COR-L47 (cell line): Measurements from ENCODE around the gene IQCN.

Source experiments
- DNase-seq: peaks from one replicate; lab custom pipeline; 2025; lab: John Stamatoyannopoulos, UW

The IQCN gene

DNA sequence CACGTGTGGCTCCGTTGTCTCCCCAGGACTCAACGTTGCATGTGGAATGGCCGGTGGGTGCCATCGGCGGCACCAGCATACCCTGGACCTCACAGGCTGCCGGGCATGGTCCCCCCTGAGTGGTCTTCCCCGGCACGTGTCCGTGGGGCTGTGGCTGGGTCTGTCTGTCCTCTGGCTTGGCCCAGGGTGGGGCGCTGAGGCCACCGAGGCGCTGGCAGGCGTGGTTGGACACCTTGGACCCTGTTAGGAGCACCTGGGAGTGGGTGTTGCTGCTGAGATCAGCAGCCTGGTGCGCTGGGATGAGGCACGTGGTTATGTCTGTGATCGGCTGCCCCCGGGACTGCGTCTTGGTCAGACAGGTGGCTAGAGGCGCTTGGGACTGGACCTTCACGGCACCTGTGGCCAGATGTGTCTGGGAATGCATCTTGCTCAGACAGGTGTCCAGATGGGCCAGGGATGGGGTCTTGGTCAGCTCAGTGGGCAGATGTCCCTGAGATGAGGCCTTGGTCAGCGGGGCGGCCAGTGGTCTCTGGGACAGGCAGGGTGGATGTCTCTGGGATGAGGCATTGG is 9.2 kb downstream of the IQCN start:
- DNase-seq: no peak

DNA sequence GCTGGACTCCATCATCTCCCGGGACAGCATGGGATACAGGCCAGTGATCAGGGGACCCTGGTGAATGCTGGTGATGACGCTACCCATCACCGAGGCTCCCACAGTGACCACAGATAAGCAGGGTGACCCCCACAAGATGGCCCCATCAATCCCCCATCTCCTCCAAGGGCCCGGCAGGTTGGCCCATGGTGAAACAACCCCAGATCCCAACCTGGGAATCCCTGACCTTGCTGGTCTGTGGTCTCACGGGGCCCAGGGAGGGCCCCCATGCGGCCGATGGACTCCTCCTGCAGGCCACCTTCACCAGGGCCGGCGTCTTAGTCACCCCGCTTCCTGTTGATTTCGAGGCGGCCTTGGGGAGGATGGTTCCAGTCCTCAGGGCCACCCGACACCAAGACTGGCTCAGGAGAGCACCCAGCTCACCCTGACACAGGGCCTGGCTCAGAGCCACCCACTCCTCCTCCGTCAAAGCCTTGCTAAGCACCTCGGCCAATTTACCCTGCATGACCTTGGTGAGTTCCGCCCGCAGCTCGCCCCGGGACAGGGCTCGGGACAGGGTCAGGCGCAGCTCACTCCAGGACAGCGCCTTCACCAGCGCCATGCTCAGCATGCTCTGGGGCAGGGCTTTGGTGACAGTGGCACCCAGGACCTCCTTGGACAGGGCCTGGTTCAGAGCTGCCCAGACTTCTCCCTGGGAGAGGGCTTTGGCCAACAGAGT is 10.0 kb downstream of the IQCN start:
- no peak for DNase-seq

DNA sequence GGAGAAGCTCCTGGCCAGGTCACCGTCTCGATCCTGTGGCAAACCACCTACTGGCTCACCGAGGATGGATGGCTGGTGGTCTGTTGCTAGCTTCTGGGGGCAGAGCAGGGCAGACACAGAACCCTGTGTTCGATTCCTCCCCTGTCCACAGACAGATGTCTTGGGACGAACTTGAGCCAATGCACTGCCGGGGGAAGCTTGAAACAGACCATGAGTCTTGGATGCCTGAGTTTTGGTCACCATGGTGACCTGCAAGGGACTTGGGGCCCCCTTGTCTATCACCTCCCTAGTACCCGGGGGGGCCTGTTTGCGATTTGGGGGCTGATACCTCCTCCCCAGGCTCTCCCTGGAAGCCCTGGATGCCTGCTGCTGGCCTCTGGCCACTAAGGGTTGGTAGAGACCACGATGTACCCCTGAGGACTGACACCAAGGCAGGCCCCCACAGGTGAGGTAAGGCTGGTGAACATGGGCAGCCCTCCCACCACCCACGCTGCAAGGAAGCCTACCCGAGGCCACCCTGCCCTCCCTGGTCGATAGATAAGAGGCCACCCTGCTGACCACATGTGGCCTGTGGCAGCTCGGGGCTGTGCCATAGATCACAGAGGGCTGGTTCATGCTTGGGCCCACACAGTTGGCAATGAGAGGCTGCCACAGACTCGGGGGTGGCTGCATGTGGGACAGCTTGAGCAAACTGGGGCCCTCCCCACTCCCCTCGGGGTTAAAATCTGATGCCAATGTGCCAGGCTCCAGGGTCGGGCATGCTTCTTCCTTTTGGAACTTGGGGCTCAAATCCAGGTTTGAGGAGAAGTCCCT is 10.7 kb downstream of the IQCN start:
- no peak for DNase-seq

DNA sequence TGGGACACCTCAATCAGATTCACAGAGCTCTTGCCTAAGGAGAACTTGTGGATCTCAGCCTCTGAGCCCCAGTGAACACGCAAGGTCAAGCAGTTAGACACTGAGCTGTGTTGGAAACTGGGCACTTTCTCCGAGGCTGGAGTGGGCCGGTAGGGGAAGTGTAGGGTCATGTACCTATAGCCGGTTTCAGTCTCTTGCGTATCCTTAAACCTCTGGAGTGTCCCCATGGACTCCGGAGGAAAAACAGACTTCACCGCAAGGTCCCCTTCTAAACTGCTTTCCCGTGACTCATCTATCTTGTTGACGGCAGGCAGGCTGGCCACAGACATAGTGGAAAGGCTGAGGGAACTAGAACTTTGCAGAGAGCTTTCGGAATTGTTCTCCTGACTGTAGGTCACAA is 11.3 kb downstream of the IQCN start:
- DNase-seq: no peak

DNA sequence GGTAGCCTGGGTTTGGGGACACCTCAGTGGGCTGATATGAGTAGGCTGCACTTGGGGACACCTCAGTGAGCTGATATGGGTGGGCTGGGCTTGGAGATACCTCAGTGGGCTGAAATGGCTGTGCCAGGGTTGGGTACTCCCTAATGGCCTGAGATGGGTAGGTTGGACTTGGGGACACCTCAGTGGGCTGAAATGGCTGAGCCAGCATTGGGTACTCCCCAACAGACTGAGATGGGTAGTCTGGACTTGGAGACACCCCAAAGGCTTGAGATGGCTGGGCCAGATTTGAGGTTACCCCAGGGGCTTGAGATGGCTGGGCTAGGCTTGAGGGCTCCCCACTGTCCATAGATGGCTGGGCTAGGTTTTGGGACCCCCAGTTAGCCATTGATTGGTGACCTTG is 12.1 kb downstream of the IQCN start:
- no peak for DNase-seq

DNA sequence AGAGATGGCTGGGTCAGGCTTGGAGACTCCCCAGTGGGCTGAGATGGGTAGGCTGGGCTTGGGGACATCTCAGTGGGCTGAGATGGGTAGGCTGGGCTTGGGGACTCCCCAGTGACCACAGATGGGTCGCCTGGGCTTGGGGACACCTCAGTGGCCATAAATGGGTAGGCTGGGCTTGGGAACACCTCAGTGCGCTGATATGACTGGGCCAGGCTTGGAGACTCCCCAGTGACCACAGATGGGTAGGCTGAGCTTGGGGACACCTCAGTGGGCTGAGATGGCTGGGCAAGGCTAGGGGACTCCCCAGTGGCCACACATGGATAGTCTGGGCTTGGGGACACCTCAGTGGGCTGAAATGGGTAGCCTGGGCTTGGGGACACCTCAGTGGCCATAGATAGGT is 12.8 kb downstream of the IQCN start:
- no peak for DNase-seq

DNA sequence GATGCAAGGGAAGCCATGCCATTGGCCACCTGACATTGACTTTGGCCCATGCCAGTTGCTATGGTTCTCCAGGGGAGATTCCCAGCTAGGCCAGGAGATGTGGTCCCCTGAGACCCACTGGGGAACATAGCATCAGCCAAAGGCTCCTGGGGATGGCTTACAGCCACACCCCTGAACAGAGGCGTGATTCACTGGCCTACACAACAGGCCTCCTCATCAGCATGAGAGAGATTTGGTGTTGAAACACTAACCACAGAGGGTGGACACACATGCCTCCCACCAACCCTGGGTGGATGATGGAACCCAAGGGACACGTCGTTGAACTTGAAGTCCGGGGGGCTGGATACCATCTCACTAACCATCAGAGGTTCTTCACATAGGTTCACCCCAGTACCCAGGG is 14.4 kb downstream of the IQCN start:
- no peak for DNase-seq

DNA sequence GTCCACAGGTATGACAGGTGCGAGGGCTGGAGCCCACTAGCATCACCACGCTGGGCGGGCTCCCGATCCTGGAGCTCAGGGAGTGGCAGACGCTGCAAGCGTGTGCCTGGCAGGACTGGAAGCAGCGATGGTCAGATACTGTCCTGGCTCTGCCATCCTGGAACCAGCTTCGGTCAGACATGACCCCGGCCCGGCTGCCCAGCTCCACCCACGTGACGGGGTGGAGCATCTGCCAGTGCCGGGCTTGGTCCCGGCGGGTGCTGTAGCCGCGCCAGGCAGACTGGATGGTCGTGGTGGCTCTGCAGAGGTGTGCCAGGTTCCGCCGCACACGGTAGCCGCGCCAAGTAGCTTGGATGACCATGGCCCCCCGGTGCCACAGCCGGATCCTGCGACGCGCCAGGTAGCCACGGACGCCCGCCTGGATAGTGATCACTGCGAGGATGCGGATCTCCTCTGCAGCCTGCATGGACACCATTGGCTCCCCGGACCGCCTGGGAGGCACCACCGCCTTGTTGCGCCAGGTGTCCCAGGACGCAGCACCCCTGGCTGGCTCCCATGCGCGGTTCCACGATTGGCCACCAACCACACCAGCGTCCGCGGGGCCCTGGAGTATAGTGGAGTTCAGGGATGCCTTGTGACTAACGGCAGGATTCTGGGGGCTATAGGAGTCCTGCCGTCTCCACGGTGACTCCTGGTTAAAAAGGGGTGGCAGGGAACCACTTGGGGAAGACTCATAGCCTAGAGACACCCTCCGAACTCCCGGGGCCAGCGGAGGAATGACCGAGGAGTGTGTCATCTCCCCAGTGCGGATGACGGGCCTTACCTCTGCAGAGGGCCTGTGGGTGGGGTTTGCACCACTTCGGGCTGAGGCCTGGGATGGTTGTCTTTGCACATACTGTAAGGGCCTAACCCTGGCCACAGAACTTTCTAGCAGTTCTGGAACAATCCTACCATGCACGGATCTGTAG is 16.5 kb downstream of the IQCN start:
- DNase-seq: no peak

DNA sequence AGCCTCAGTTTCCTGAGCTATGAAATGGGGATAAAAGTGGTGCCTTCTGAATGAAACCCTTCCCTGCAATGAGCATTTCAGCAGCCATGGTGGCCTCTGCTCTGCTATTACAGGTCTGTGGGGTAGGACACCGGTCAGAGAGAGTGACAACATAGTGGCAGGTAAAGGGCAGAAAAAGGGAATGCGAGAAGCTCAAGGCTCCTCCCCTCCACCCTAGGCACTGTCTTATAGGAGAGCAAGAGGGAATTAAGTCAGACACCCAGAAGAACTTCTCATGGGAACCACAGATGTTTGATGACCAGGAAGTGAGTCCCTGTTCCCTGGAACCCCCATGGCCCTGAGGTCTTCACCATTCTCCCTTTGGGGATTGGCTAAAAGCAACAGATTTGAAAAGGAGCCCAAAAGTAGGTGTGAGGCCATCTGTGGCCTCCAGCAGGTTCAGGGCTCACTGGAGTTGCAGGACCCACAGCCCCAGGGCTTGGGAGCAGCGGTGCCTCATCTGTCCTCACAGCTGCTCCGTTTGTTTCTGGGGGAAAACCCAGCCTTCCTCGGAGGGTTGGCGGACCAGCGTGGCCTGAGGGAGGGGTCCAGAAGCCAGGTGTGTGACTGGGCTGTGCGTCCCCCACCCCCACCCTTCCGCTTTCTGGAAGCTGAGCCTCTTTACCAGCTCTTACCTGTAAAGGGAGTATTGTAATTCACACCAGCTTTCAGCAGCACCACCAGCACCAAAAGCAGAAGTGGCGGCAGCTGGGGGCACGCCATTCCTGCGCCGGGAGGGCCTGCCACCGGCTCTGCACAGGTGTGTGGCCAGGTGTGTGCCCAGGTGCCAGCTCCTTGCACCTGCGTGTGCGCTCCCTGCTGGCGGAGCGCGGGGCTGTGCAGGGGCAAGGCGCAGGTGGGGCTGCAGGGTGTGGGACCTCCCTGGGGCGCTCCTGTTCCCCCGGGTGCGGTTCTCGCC is 19.4 kb downstream of the IQCN start:
- DNase-seq: peak; percentile 36

DNA sequence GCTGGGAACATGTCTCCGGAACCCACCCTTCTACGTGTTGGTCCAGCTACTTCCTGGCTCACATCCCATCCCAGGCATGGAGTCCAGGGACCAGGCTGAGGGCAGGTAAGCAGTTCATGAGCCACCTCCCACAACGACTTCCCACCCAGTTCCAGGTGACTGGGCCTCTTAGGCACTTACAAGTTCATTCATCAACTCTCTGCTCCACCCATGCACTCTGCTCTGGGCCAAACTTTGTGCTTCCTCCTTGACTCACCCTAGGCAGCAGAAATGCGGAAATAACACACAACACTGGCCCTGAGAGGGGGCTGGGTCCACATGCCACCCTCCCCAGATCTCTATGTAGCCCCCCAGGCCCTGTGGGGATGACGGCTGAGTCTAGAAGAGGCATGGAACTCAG is 20.5 kb downstream of the IQCN start:
- no peak for DNase-seq

DNA sequence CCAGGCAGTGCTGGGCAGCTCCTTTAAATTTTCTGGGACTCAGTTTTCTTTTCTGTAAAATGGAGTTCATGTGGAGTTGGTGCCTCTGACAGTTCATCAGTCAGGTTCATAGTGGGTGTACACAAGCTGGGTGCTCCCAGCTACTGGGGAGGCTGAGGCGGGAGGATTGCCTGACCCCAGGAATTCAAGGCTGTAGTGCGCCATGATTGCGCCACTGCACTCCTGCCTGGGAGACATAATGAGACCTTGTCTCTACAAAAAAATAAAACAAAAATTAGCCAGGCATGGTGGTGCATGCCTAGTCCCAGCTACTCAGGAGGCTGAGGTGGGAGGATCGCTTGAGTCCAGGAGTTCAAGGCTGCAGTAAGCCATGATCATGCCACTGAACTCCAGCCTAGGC is 21.1 kb downstream of the IQCN start:
- DNase-seq: no peak

DNA sequence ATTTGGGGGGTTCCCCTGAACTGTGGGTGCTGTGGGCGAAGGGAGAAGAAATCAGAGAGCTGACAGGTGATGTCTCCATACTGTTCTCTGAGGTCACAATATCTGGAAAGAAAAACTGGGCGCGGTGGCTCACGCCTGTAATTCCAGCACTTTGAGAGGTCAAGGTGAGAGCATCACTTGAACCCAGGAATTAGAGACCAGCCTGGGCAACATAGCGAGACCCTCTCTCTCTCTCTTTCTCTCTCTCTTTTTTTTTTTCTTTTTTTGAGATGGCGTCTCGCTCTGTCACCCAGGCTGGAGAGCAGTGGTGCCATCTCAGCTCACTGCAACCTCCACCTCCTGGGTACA is 21.9 kb downstream of the IQCN start:
- DNase-seq: no peak

DNA sequence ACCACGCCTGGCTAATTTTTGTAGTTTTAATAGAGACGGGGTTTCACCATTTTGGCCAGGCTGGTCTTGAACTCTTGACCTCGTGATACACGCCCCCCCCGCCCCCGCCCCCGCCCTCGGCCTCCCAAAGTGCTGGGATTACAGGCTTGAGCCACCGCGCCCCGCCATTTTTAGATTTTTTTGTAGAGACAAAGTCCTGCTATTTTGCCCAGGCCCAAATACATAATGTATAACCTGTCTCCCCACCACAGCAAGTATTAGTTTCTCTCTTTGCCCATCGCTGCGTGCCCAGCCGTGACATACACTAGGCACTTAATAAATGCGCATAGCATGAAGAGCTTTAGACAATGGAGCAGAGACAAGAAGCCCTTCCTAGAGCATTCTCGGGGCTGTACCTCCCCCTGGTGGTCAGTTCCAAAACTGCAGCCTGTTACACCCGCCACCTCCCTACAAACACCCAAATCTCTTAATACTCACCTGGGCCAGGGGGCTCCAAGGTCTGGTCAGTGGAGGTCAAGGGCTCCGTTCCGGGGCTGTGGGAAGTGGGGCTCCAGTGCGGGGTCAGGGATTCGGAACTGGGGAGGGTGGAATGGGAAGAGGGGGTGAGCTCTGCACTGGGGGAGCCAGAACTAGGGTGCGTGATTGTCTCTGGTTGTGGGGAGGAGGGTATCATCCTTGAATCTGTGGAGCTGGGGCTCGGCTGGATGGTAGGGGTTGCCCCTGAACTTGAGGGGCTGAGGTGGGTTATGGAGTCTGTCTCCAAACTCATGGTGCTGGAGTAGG is 22.5 kb downstream of the IQCN start:
- DNase-seq: peak; percentile 55

DNA sequence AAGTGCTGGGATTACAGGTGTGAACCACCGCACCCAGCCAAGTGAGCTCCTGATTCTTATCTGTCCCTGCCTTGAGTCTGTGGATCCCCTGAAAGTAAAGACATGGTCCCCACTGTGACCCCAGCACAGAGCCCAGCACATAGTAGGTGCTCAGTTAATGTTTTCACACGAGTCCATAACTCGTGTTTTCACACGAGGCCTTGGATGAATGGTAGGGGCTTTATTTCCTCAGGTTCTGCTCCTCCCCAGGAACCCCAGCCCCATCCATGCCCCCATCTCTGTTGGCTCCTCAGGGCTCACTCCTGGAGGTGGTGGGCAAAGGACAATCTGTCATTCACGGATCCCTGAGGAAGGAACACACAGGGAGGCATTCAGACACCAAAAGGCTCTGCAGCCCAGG is 24.4 kb downstream of the IQCN start:
- DNase-seq: no peak

DNA sequence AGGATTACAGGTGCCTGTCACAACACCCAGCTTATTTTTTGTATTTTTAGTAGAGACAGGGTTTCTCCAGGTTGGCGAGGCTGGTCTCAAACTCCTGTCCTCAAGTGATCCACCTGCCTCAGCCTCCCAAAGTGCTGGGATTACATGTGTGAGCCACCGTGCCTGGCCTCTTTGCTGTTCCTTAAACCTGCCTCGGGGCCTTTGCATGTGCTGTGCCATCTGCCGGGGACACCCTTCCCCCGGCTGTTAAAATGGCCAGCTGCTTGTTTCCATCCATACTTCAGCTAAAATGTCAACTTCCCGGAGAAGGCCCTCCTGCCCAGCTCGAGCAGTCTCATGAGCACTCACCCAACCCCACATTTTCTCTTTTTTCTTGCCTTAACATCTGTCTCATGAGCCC is 29.0 kb downstream of the IQCN start:
- no peak for DNase-seq

DNA sequence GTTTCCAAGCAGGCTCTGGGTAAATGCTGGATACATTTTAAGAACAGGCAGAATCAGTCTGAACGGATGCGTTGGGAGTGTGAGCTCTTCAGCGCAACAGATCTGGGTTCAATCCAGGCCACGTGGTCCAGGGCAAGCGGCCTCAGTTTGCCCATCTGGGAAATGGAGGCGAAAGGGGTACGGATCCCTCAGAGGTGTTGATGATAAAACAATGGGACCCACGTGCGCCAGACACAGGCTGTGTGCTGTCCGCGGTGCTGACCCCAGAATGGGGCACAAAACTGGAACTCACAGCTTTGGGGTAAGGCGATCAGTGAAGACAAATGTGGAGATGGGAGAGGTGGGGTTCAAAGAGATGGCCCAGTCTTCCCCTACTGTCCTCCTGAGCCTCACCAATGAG is 34.9 kb downstream of the IQCN start:
- DNase-seq: no peak

DNA sequence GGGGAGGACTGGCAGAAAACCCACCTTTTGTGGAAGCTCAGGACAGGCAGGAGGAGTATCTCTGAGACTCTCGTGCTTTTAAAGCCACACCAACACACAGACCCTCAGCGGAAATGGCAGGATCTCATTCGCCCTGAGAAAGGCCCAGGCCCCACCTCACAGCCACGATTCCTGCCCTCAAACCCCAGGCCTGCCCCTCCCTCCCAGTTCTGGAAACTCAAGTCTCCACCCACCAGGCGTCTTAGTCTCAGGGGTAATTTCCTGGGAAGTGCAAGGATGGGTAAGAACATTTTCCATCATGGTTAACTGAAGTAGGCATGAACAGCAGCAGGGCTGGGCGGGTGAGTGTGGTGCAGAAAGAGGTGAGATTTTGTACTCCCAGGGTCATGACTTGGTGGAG is 40.1 kb downstream of the IQCN start:
- no peak for DNase-seq

DNA sequence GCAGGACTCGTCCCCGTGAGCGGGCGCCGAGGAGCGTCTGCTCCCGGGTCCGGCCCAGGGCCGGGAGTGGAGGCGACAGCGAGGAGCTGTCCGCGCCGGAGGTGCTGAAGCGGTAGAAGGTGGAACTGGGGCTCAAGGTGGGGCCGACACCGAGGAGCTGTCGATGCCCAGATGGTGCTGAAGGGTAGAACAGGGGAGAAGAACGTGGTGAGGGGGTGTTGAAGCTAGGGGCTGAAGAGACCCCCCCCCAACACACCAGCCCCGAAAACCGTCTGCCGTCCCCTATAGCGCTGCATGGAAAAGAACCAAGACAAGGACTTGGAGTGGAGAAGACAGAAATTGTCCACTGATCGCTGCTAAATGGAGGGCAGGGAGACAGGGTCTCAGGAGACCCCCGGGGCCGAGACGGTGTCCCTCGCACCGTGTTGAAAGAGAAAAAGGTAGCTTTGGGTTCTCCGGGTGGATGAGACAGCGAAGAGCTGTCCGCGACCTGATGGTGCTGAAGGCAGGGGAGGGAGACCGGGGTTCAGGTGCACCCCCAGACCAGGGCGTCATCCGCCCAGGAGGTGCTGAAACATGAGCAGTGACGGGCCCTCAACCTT is 40.9 kb downstream of the IQCN start:
- DNase-seq: no peak

DNA sequence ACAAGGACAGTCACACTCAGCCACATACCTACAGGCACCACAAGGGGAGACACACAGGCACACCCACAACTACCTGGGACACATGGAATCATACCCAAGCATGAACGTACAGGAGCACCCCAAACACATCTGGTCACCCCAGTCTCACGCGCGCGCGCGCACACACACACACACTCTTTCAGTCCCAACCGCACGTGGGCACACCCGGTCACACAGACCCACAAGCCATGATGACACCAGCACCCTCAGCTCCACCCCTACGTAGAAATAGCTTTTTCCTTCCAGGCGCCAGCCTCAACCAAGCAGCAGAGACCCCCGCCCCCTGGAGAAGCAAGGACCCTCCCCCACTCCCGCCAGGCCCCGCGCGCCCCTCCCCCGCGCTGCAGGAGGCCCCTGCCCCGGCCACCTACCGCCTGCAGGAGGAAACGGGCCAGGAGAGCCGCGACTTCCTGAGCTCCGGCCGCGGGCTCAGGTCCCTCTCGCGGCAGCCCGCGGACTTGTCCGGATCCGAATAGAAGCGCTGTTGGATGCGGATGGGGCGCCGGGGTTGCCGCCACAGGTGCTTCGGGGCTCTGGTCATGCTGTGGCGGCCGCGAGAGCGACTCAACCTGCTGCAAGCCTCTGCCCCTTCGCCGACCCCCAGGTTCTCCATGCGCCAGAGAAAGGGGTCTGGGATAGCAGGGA is 41.6 kb downstream of the IQCN start:
- peak; percentile 25 for DNase-seq
